Mesenchymal stem cell (in vitro differentiated cells and primary cell): Measurements from ENCODE around the gene BID.

ENCODE experiments used
- DNase-seq: peaks from one replicate; pipeline ENCODE4 v3.0.0-alpha.2; 2013
- H2AFZ ChIP-seq: one replicate; pipeline ENCODE4 v1.6.1; 2013; ENCODE audit warnings: low read depth, mild to moderate bottlenecking, control low read depth, inconsistent platforms, low read length, moderate library complexity
- H2AK5ac ChIP-seq: 2 replicates; pipeline ENCODE4 v1.6.1; 2013; ENCODE audit warnings: low read length, moderate library complexity, mild to moderate bottlenecking, inconsistent platforms; ENCODE audit not compliant: severe bottlenecking
- H2BK120ac ChIP-seq: one replicate; pipeline ENCODE4 v1.6.1; 2013; ENCODE audit warnings: low read depth, mild to moderate bottlenecking, inconsistent platforms, low read length, moderate library complexity
- H2BK12ac ChIP-seq, 2 experiments: one replicate each; pipeline ENCODE4 v1.6.1; 2013; ENCODE audit warnings: inconsistent platforms in 2 of 2, low read length in 2 of 2, mild to moderate bottlenecking in 2 of 2, moderate library complexity in 2 of 2, control low read depth in 1 of 2
- H2BK15ac ChIP-seq: one replicate; pipeline ENCODE4 v1.6.1; 2013; ENCODE audit warnings: mild to moderate bottlenecking, low read depth, inconsistent platforms; ENCODE audit not compliant: poor library complexity, severe bottlenecking
- H2BK5ac ChIP-seq: 2 replicates; pipeline ENCODE4 v1.6.1; 2013; ENCODE audit warnings: low read depth, mild to moderate bottlenecking, low read length, control low read depth, inconsistent platforms; ENCODE audit not compliant: poor library complexity, severe bottlenecking
- H3K14ac ChIP-seq, 2 experiments: one replicate each; pipeline ENCODE4 v1.6.1; 2013; ENCODE audit warnings: inconsistent platforms in 2 of 2, low read length in 2 of 2, control low read depth in 1 of 2, mild to moderate bottlenecking in 1 of 2, moderate library complexity in 1 of 2
- H3K18ac ChIP-seq, 2 experiments: one replicate each; pipeline ENCODE4 v1.6.1; 2013; ENCODE audit warnings: inconsistent platforms in 2 of 2, low read length in 2 of 2, control low read depth in 1 of 2, low read depth in 1 of 2, mild to moderate bottlenecking in 1 of 2
- H3K23ac ChIP-seq, 2 experiments: one replicate each; pipeline ENCODE4 v1.6.1; 2013; ENCODE audit warnings: inconsistent platforms in 2 of 2, low read length in 2 of 2, mild to moderate bottlenecking in 2 of 2, moderate library complexity in 2 of 2, control low read depth in 1 of 2
- H3K27ac ChIP-seq: 2 replicates; pipeline ENCODE4 v1.5.1; 2013; ENCODE audit warnings: mild to moderate bottlenecking, moderate library complexity, low read length, control low read depth, inconsistent platforms; ENCODE audit not compliant: poor library complexity, severe bottlenecking
- H3K27me3 ChIP-seq, 2 experiments: 2 replicates each; pipeline versions ENCODE4 v1.6.1 to v1.7.0; 2013; ENCODE audit warnings: low read length in 2 of 2, mild to moderate bottlenecking in 2 of 2, moderate library complexity in 2 of 2, control low read depth in 1 of 2, inconsistent platforms in 1 of 2; ENCODE audit not compliant: control insufficient read depth in 1 of 2, insufficient read depth in 1 of 2
- H3K36me3 ChIP-seq, 2 experiments: 2 replicates each; pipeline versions ENCODE4 v1.6.1 to v1.7.0; 2013; ENCODE audit warnings: low read length in 2 of 2, control low read depth in 1 of 2, inconsistent platforms in 1 of 2, low read depth in 1 of 2, mild to moderate bottlenecking in 1 of 2; ENCODE audit not compliant: insufficient read depth in 2 of 2, control insufficient read depth in 1 of 2
- H3K4ac ChIP-seq, 2 experiments: one replicate each; pipeline ENCODE4 v1.6.1; 2013; ENCODE audit warnings: inconsistent platforms in 2 of 2, low read length in 2 of 2, mild to moderate bottlenecking in 2 of 2, moderate library complexity in 2 of 2, control low read depth in 1 of 2, low read depth in 1 of 2
- H3K4me1 ChIP-seq: 2 replicates; pipeline ENCODE4 v1.6.1; 2013; ENCODE audit warnings: low read depth, low read length, control low read depth; ENCODE audit not compliant: control insufficient read depth, insufficient read depth
- H3K4me2 ChIP-seq: 2 replicates; pipeline ENCODE4 v1.6.1; 2013; ENCODE audit warnings: low read length, mild to moderate bottlenecking, inconsistent platforms; ENCODE audit not compliant: poor library complexity, severe bottlenecking
- H3K4me3 ChIP-seq, 2 experiments: 2 replicates each; pipeline versions ENCODE4 v1.5.1 to v1.7.0; 2013; ENCODE audit warnings: low read length in 2 of 2, mild to moderate bottlenecking in 2 of 2, control low read depth in 1 of 2, low read depth in 1 of 2; ENCODE audit not compliant: insufficient read depth in 1 of 2
- H3K79me1 ChIP-seq: replicated peaks from 2 replicates; pipeline ENCODE4 v1.6.1; 2013; ENCODE audit warnings: mild to moderate bottlenecking, control low read depth, low read length, inconsistent platforms; ENCODE audit not compliant: poor library complexity, severe bottlenecking
- H3K9ac ChIP-seq: 2 replicates; pipeline ENCODE4 v1.7.0; 2013; ENCODE audit warnings: mild to moderate bottlenecking, low read length, moderate library complexity
- H3K9me3 ChIP-seq: 2 replicates; pipeline ENCODE4 v1.7.0; 2013; ENCODE audit warnings: mild to moderate bottlenecking, low read length; ENCODE audit not compliant: control insufficient read depth
- H4K8ac ChIP-seq: one replicate; pipeline ENCODE4 v1.6.1; 2013; ENCODE audit warnings: inconsistent platforms, mild to moderate bottlenecking, low read length, moderate library complexity
- H4K91ac ChIP-seq: one replicate; pipeline ENCODE4 v1.6.1; 2013; ENCODE audit warnings: mild to moderate bottlenecking, low read length, inconsistent platforms
- WGBS: methylation state at CpG from one replicate; pipeline ENCODE4 v1.1.7; 2013; ENCODE audit warnings: mixed read lengths; 5-methylcytosine and 5-hydroxymethylcytosine counted together

Gene BID

GRCh38 chr22:17807578-17808410 is 33.5 kb upstream of the BID start:
- Histone ChIP-seq H3K9ac (no peak overlapping the region), H2BK15ac (no peak overlapping the region), H2AFZ (no peak overlapping the region), H2BK5ac (peak overlapping the region; percentile 73), H3K14ac (no peak overlapping the region), H3K18ac (no peak overlapping the region), H3K9me3 (no peaks in the 10 kb centered on the region), H4K8ac (peak overlapping the region; percentile 13), H2BK120ac (no peak overlapping the region), H3K27ac (peak overlapping the region; percentile 88), H3K27me3 (no peaks in the 10 kb centered on the region), H3K4me1 (peaks cover 32% of the 10 kb centered on the region), H3K4ac (no peak overlapping the region), H2AK5ac (peak overlapping the region; percentile 80), H3K23ac (no peak overlapping the region), H3K36me3 (peaks cover 77 to 79% of the 10 kb centered on the region in 2 experiments), H2BK12ac (no peak overlapping the region), H3K4me2 (no peak overlapping the region), H3K4me3 (no peak overlapping the region), H4K91ac (peak overlapping the region; percentile 16), H3K79me1 (peaks cover 22% of the 10 kb centered on the region)
- 88% methylated on average over 18 of the region's 18 CpGs for WGBS
- peak; percentile 64 for DNase-seq

GRCh38 chr22:17807086-17807485 is 32.8 kb upstream of the BID start:
- H4K8ac ChIP-seq, result no peak overlapping the region
- H2AFZ ChIP-seq, result no peak overlapping the region

DNA sequence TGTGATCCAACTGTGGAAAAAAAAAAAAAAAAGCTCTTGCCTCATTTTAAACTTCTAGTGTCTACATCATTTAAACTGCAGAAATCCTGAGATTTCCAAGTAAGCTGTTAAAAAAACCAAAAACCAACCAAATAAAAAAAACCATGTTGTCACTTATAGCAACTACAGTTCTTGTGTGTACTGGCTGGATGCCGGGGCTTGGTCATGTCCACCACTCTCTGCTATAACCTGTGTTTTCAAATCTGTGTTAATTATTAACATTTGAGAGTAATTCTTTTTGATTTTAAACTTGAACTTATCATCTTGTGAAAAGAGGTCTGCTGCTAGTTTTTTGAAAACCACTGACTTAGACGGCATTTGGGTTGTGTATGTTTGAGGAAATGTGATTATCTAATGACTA is 32.2 kb upstream of the BID start:
- Histone ChIP-seq H3K27ac (no peak overlapping the region), H3K23ac (no peak overlapping the region)
- no peak for DNase-seq

More at GRCh38 chr22:17807086-17807485, 32.8 kb upstream of the BID start:
- H3K4me3 ChIP-seq, result no peak overlapping the region
- DNase-seq, result no peak
- H2BK12ac ChIP-seq, result no peak overlapping the region
- no peak overlapping the region for H2BK15ac ChIP-seq
- H3K4me1 ChIP-seq, result peaks cover 32% of the 10 kb centered on the region
- H2AK5ac ChIP-seq, result peak overlapping the region; percentile 61
- no peaks in the 10 kb centered on the region for H3K9me3 ChIP-seq
- H3K4me2 ChIP-seq, result no peak overlapping the region
- no peak overlapping the region for H3K14ac ChIP-seq
- peak overlapping the region; percentile 0 for H2BK5ac ChIP-seq
- H3K27ac ChIP-seq, result peak overlapping the region; percentile 88
- peaks cover 72 to 76% of the 10 kb centered on the region in 2 experiments for H3K36me3 ChIP-seq
- no peak overlapping the region for H3K9ac ChIP-seq
- peaks cover 20% of the 10 kb centered on the region for H3K79me1 ChIP-seq
- no peaks in the 10 kb centered on the region for H3K27me3 ChIP-seq
- H3K18ac ChIP-seq, result no peak overlapping the region
- no peak overlapping the region for H3K4ac ChIP-seq
- no peak overlapping the region for H4K91ac ChIP-seq
- H3K23ac ChIP-seq, result no peak overlapping the region
- H2BK120ac ChIP-seq, result no peak overlapping the region
- 96% methylated on average over 10 of the region's 10 CpGs for WGBS

DNA sequence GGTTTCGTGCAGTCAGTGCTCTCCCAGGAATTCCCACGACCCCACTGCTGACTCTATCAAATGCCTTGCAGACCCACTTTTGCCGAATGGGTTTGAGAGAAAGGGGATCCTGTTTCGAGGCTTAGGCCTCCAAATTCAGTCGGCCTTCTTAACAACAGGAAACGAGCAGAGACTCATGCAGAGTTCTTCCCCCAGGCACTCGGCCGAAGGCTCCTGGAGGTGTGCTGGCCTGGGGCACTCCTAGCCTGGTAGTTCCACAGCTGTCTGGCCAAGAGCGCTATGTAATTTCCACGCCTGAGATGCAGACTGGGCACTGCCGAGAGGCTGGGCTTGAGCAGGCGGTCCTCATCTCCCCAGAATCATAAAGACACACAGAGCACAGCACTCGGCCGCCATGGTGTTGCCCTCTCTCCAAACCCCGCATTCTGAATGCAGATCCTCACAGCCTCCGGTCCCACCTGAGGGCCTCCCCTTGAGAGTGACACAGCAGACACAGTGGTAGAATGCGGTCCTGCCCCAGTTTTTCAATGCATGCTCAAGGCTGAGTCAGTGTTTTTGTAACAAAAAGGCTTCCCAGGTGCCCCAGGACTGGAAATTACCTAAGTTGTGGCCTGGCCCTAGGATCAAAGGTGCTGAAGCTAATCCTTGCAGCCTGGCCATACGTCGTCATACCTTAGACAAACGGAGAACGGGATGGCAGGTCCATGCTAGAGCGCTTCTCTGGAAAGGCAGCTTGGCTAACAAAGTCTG is 30.2 kb upstream of the BID start:
- 91% methylated on average over 22 of the region's 22 CpGs for WGBS
- H3K27me3 ChIP-seq, result no peaks in the 10 kb centered on the region
- H3K9ac ChIP-seq, result no peak overlapping the region
- H2AFZ ChIP-seq, result no peak overlapping the region
- H3K4me2 ChIP-seq, result no peak overlapping the region
- DNase-seq, result no peak
- H3K4ac ChIP-seq, result no peak overlapping the region
- H2BK15ac ChIP-seq, result no peak overlapping the region
- peaks cover 21% of the 10 kb centered on the region for H3K79me1 ChIP-seq
- H2AK5ac ChIP-seq, result no peak overlapping the region
- H2BK12ac ChIP-seq, result no peak overlapping the region
- H3K9me3 ChIP-seq, result no peaks in the 10 kb centered on the region
- no peak overlapping the region for H4K8ac ChIP-seq
- no peak overlapping the region for H3K18ac ChIP-seq
- H3K4me3 ChIP-seq, result no peak overlapping the region
- H3K36me3 ChIP-seq, result peaks cover 59 to 66% of the 10 kb centered on the region in 2 experiments
- H3K4me1 ChIP-seq, result peaks cover 32% of the 10 kb centered on the region
- no peak overlapping the region for H3K14ac ChIP-seq
- no peak overlapping the region for H3K23ac ChIP-seq
- no peak overlapping the region for H3K27ac ChIP-seq
- no peak overlapping the region for H4K91ac ChIP-seq
- H2BK120ac ChIP-seq, result no peak overlapping the region
- H2BK5ac ChIP-seq, result no peak overlapping the region

More for the DNA sequence above, 32.2 kb upstream of the BID start:
- no peak overlapping the region for H2BK15ac ChIP-seq
- H4K91ac ChIP-seq, result no peak overlapping the region
- H2BK120ac ChIP-seq, result no peak overlapping the region
- H2BK12ac ChIP-seq, result no peak overlapping the region
- H3K4me1 ChIP-seq, result peaks cover 32% of the 10 kb centered on the region
- H3K4me3 ChIP-seq, result no peak overlapping the region
- H3K14ac ChIP-seq, result no peak overlapping the region
- no peaks in the 10 kb centered on the region for H3K9me3 ChIP-seq
- 50% methylated on average over 1 of the region's 2 CpGs for WGBS
- H4K8ac ChIP-seq, result no peak overlapping the region
- peaks cover 69 to 72% of the 10 kb centered on the region in 2 experiments for H3K36me3 ChIP-seq
- H3K27me3 ChIP-seq, result no peaks in the 10 kb centered on the region
- no peak overlapping the region for H2BK5ac ChIP-seq
- H2AK5ac ChIP-seq, result no peak overlapping the region
- no peak overlapping the region for H3K4ac ChIP-seq
- no peak overlapping the region for H3K4me2 ChIP-seq
- H3K9ac ChIP-seq, result no peak overlapping the region
- H3K18ac ChIP-seq, result no peak overlapping the region
- peaks cover 22% of the 10 kb centered on the region for H3K79me1 ChIP-seq
- H2AFZ ChIP-seq, result no peak overlapping the region
